AG09309 (cell line): ENCODE measurements around the gene RPS17.

Source experiments
- DNase-seq: peaks from one replicate; pipeline ENCODE4 v3.0.0-alpha.2; 2010; ENCODE audit warnings: low read depth
- H3K4me3 ChIP-seq: 2 replicates; pipeline ENCODE4 v1.5.1; 2011; ENCODE audit warnings: mild to moderate bottlenecking, low read depth, low read length, moderate library complexity; ENCODE audit not compliant: control insufficient read depth
- TF ChIP-seq, protein P1 (sequence below): IDR thresholded peaks from 2 replicates; pipeline ENCODE4 v1.5.1; 2011; ENCODE audit warnings: mild to moderate bottlenecking, low read depth, low read length, inconsistent platforms; ENCODE audit not compliant: insufficient read depth, control insufficient read depth; ENCODE audit errors: missing control alignments

RPS17 gene

DNA sequence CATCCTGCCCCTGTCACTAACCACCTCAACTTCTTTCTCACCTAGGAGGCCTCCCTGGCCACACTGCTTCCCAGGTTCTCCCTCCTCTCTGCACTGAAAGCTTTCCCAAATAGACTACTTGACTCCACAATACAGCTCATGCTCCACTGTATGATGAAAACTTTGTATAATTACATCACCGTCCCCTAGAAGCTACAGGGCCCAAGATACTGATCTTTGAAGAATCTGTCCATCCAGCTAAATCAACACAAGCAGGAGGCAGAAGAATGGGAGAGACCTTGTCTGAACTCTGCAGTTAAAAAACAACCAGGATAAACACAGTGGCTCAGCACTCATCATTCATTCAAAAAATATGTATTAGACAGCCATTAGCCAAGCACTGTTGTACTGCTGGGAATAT is 26.4 kb upstream of the RPS17 start:
- TF ChIP-seq, protein P1, sequence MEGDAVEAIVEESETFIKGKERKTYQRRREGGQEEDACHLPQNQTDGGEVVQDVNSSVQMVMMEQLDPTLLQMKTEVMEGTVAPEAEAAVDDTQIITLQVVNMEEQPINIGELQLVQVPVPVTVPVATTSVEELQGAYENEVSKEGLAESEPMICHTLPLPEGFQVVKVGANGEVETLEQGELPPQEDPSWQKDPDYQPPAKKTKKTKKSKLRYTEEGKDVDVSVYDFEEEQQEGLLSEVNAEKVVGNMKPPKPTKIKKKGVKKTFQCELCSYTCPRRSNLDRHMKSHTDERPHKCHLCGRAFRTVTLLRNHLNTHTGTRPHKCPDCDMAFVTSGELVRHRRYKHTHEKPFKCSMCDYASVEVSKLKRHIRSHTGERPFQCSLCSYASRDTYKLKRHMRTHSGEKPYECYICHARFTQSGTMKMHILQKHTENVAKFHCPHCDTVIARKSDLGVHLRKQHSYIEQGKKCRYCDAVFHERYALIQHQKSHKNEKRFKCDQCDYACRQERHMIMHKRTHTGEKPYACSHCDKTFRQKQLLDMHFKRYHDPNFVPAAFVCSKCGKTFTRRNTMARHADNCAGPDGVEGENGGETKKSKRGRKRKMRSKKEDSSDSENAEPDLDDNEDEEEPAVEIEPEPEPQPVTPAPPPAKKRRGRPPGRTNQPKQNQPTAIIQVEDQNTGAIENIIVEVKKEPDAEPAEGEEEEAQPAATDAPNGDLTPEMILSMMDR: no peak
- H3K4me3 ChIP-seq: no peak overlapping the region
- no peak for DNase-seq

DNA sequence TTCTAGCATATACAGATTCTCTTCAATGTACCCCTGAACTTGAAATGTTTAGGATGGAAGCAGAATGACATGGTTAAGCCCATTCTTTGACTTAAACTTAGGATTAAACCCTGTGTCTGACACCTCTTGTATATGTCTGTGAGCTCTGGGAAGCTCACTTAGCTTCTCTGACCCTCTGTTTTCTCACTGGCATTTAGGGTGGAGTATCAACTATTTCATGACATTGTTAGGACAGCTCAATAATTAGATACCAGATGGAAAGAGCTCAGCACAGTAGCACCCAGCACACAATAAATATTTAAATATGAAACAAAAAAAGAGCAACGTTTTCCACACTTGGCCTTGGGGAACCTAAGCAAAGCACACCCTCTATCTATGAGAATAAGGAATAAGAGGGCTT is 18.2 kb upstream of the RPS17 start:
- TF ChIP-seq, protein P1: no peak
- H3K4me3 ChIP-seq: no peak overlapping the region
- no peak for DNase-seq

DNA sequence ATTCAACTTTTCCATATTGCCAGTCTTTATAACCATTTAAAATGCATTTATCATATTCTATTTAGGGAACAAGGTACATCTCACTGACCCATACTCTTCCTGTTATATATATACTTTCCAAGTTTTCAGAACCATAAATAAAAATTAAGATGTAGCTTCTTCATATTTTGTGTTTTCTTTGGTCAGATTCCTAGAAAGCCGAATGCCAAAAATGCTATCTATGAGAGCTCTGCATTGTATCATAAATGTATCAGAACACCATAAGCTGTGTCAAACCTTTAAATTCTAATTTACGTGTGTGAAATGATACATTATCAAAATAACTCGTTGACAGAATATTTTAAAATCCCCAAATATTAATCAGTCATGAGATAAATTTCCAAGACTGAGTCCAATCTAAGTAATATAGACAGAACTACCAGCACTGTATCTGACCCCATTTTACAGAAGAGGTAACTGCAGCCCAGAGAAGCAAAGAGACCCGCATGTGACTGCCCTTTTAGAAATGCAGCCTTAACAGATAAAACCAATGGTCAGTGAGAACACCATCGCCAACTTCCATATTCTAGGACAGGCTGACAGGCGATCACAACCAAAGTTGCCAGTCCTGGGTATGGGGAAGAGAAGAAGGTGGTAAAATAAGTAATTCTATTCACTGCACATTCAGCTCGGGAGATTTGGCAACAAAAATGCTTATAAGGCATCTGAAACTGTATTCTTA is 16.2 kb upstream of the RPS17 start:
- H3K4me3 ChIP-seq: no peak overlapping the region
- no peak for DNase-seq
- TF ChIP-seq, protein P1: no peak

DNA sequence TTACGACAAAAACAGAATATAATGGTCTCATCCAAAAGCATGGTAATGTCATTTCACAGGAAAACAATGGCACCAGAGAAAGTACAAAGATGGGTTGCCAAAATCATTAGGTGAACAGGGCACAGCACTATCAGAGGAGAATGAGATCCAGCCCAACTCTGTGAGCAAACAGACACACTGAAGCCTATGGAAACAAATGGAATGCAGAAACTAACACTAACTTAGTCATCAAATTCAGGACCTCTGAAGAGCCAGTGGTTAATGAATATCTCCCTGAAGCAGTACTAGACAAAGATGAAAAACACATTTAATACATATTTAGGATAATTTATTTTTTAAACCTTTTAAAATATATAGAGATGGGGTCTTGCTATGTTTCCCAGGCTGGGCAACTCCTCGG is 14.6 kb upstream of the RPS17 start:
- DNase-seq: no peak
- TF ChIP-seq, protein P1: no peak
- no peak overlapping the region for H3K4me3 ChIP-seq

DNA sequence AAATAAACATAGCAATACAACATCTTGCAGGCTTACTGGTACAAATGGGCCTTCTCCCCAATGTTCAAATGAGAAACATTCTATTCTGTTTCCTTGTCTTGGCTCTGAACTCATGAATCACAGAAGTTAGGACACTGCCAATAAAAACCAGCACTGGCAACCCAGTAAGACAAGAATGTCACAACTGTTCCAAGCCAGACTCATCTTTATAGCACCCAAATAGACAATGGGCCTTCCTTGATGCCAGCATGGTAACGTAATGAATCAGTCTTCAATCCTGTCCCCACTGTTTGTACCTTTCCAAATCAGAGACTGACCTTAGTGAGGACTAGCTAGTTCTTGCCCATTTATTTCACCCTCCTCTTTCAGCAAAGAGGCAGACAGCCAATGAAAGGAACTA is 14.1 kb upstream of the RPS17 start:
- no peak overlapping the region for H3K4me3 ChIP-seq
- TF ChIP-seq, protein P1: no peak
- no peak for DNase-seq

- TF ChIP-seq, protein P1: no peak
- no peak for DNase-seq
- no peak overlapping the region for H3K4me3 ChIP-seq
Measured at GRCh38 chr15:82553846-82554245, 13.6 kb upstream of the RPS17 start.
